Measurements from ENCODE around the gene APOBEC2. TPM values are rescaled to one million over a fixed set of nuclear protein-coding genes. Genes with fewer than 3 reads are reported as not detected.
A peak's percentile ranks its signal among the peaks of the same experiment; 100 is the strongest.

Gene APOBEC2
- total and polyA plus RNA-seq, 4 experiments from 2014 or later: 0.44 to 0.91 TPM; not detected in 2

GRCh38 chr6:41073968-41074691 is 21.1 kb downstream of the APOBEC2 start:
- H3K4me1 Mint-ChIP-seq: peaks cover 40 to 74% (median 54%) of the 10 kb centered on the region in 4 donors
- Histone ChIP-seq H3K9me3 (ENCODE audit: control insufficient read depth in 1 of 2, low read length in 2 of 2) (no peaks in the 10 kb centered on the region), H3K4me3 (ENCODE audit: low read length in 2 of 2) (peak overlapping the region in 1 of 2 donors; percentile 94), H3K27me3 (ENCODE audit: insufficient read depth, low read length) (no peaks in the 10 kb centered on the region), H3K4me1 (ENCODE audit: insufficient read depth, low read length) (peaks cover 48% of the 10 kb centered on the region), H3K27ac (ENCODE audit: low read depth, low read length) (peak overlapping the region; percentile 97), H3K36me3 (ENCODE audit: insufficient read depth, low read length) (peaks cover 9% of the 10 kb centered on the region)
- H3K36me3 Mint-ChIP-seq: peaks cover 5 to 38% of the 10 kb centered on the region in 2 donors
- H3K27me3 Mint-ChIP-seq: no peaks in the 10 kb centered on the region
- H3K4me3 Mint-ChIP-seq: peak overlapping the region; percentile 92 to 98 (median 96)
- ChIA-PET POLR2A (ENCODE audit: partially characterized antibody) (interaction anchor here (2.4 kb wide), 1 partner anchor 126 kb away, joined by 7 read pairs; the partner anchor contains the start of gene TREML2), CTCF (ENCODE audit: partially characterized antibody) (interaction anchor here (1.3 to 2.6 kb wide), 2 partner anchors 47 to 245 kb away, joined by 4 to 8 read pairs; no protein-coding TSS in a partner anchor)
- H3K9me3 Mint-ChIP-seq: peaks cover 0 to 5% (median 0%) of the 10 kb centered on the region in 8 donors
- peak overlapping the region; percentile 90 to 99 (median 98) for H3K27ac Mint-ChIP-seq
- intact Hi-C loops (cut with micrococcal nuclease): loop anchor here (2.0 to 5.0 kb wide), 5 partner anchors 45 to 1959 kb away; partner anchors contain the start of genes SAYSD1 and TFEB
- peak in 4 of 5 donors; percentile 31 to 43 (median 36) for DNase-seq

- no peak for DNase-seq
- peaks cover 55% of the 10 kb centered on the region for H3K4me1 ChIP-seq (ENCODE audit: insufficient read depth, low read length)
- Mint-ChIP-seq H3K9me3 (peaks cover 0 to 5% (median 0%) of the 10 kb centered on the region in 8 donors), H3K36me3 (peaks cover 10 to 37% of the 10 kb centered on the region in 2 donors), H3K4me3 (peak overlapping the region; percentile 92 to 98 (median 96)), H3K27me3 (no peaks in the 10 kb centered on the region), H3K27ac (peak overlapping the region; percentile 90 to 99 (median 98)), H3K4me1 (peaks cover 42 to 81% (median 57%) of the 10 kb centered on the region in 4 donors)
- peak overlapping the region in 1 of 2 donors; percentile 94 for H3K4me3 ChIP-seq (ENCODE audit: low read length in 2 of 2)
- no peaks in the 10 kb centered on the region for H3K27me3 ChIP-seq (ENCODE audit: insufficient read depth, low read length)
- H3K27ac ChIP-seq (ENCODE audit: low read depth, low read length): peak overlapping the region; percentile 97
- ChIA-PET CTCF (ENCODE audit: partially characterized antibody) (interaction anchor here (1.2 to 2.6 kb wide), 4 partner anchors 13 to 245 kb away, joined by 3 to 8 read pairs (median 4); no protein-coding TSS in a partner anchor), POLR2A (ENCODE audit: partially characterized antibody) (interaction anchor here (2.4 kb wide), 1 partner anchor 126 kb away, joined by 7 read pairs; the partner anchor contains the start of gene TREML2)
- intact Hi-C loops (cut with micrococcal nuclease): loop anchor here (5.0 kb wide), 1 partner anchor 487 kb away; no protein-coding TSS in a partner anchor
- no peaks in the 10 kb centered on the region for H3K9me3 ChIP-seq (ENCODE audit: control insufficient read depth in 1 of 2, low read length in 2 of 2)
- H3K36me3 ChIP-seq (ENCODE audit: insufficient read depth, low read length): peaks cover 8% of the 10 kb centered on the region
Observed at GRCh38 chr6:41074692-41075436, 21.9 kb downstream of the APOBEC2 start.

GRCh38 chr6:41075651-41076626 is 22.9 kb downstream of the APOBEC2 start:
- POLR2A ChIA-PET (ENCODE audit: partially characterized antibody): interaction anchor here (2.4 kb wide), 1 partner anchor 125 kb away, joined by 7 read pairs; the partner anchor contains the start of gene TREML2
- peaks cover 46 to 85% (median 61%) of the 10 kb centered on the region in 4 donors for H3K4me1 Mint-ChIP-seq
- intact Hi-C loops (cut with micrococcal nuclease): no loop called here
- Histone ChIP-seq H3K27ac (ENCODE audit: low read depth, low read length) (no peak overlapping the region), H3K36me3 (ENCODE audit: insufficient read depth, low read length) (peaks cover 8% of the 10 kb centered on the region), H3K4me1 (ENCODE audit: insufficient read depth, low read length) (peaks cover 58% of the 10 kb centered on the region), H3K9me3 (ENCODE audit: control insufficient read depth in 1 of 2, low read length in 2 of 2) (no peaks in the 10 kb centered on the region), H3K4me3 (ENCODE audit: low read length in 2 of 2) (no peak overlapping the region), H3K27me3 (ENCODE audit: insufficient read depth, low read length) (no peaks in the 10 kb centered on the region)
- CTCF ChIA-PET (ENCODE audit: partially characterized antibody): interaction anchor here (1.2 to 2.6 kb wide), 3 partner anchors 12 to 106 kb away, joined by 3 to 8 read pairs (median 3); no protein-coding TSS in a partner anchor
- peaks cover 18 to 44% of the 10 kb centered on the region in 2 donors for H3K36me3 Mint-ChIP-seq
- no peak for DNase-seq
- peak overlapping the region; percentile 21 to 98 (median 95) for H3K4me3 Mint-ChIP-seq
- peaks cover 0 to 5% (median 0%) of the 10 kb centered on the region in 8 donors for H3K9me3 Mint-ChIP-seq
- peak overlapping the region; percentile 62 to 99 (median 97) for H3K27ac Mint-ChIP-seq
- H3K27me3 Mint-ChIP-seq: no peaks in the 10 kb centered on the region

GRCh38 chr6:41077536-41077935 is 24.5 kb downstream of the APOBEC2 start:
- Histone ChIP-seq H3K27me3 (ENCODE audit: insufficient read depth, low read length) (no peaks in the 10 kb centered on the region), H3K36me3 (ENCODE audit: insufficient read depth, low read length) (peaks cover 8% of the 10 kb centered on the region), H3K9me3 (ENCODE audit: control insufficient read depth in 1 of 2, low read length in 2 of 2) (no peaks in the 10 kb centered on the region), H3K27ac (ENCODE audit: low read depth, low read length) (no peak overlapping the region), H3K4me1 (ENCODE audit: insufficient read depth, low read length) (peaks cover 66% of the 10 kb centered on the region), H3K4me3 (ENCODE audit: low read length in 2 of 2) (no peak overlapping the region)
- POLR2A ChIA-PET (ENCODE audit: partially characterized antibody): no interaction called here
- CTCF ChIA-PET (ENCODE audit: partially characterized antibody): no interaction called here
- DNase-seq: no peak
- H3K9me3 Mint-ChIP-seq: peaks cover 0 to 2% (median 0%) of the 10 kb centered on the region in 8 donors
- H3K27me3 Mint-ChIP-seq: no peaks in the 10 kb centered on the region
- intact Hi-C loops (cut with micrococcal nuclease): no loop called here
- peaks cover 49 to 85% (median 65%) of the 10 kb centered on the region in 4 donors for H3K4me1 Mint-ChIP-seq
- peak overlapping the region in 2 of 7 donors; percentile 75 to 88 for H3K27ac Mint-ChIP-seq
- H3K36me3 Mint-ChIP-seq: peaks cover 22 to 48% of the 10 kb centered on the region in 2 donors
- H3K4me3 Mint-ChIP-seq: peak overlapping the region in 1 of 8 donors; percentile 18

- H3K9me3 Mint-ChIP-seq: no peaks in the 10 kb centered on the region
- H3K36me3 ChIP-seq (ENCODE audit: insufficient read depth, low read length): peaks cover 10% of the 10 kb centered on the region
- CTCF ChIA-PET (ENCODE audit: partially characterized antibody): interaction anchor here (1.8 kb wide), 1 partner anchor 104 kb away, joined by 5 read pairs; no protein-coding TSS in a partner anchor
Observed at GRCh38 chr6:41078101-41078500, 25.1 kb downstream of the APOBEC2 start.

GRCh38 chr6:41079080-41079479 is 26.1 kb downstream of the APOBEC2 start:
- Histone ChIP-seq H3K36me3 (ENCODE audit: insufficient read depth, low read length) (peaks cover 14% of the 10 kb centered on the region), H3K4me3 (ENCODE audit: low read length in 2 of 2) (no peak overlapping the region), H3K27me3 (ENCODE audit: insufficient read depth, low read length) (no peaks in the 10 kb centered on the region), H3K9me3 (ENCODE audit: control insufficient read depth in 1 of 2, low read length in 2 of 2) (no peaks in the 10 kb centered on the region), H3K27ac (ENCODE audit: low read depth, low read length) (peak overlapping the region; percentile 17), H3K4me1 (ENCODE audit: insufficient read depth, low read length) (peaks cover 75% of the 10 kb centered on the region)
- POLR2A ChIA-PET (ENCODE audit: partially characterized antibody): no interaction called here
- CTCF ChIA-PET (ENCODE audit: partially characterized antibody): interaction anchor here (1.1 to 1.8 kb wide), 2 partner anchors 51 to 103 kb away, joined by 3 to 5 read pairs; no protein-coding TSS in a partner anchor
- H3K4me3 Mint-ChIP-seq: peak overlapping the region in 2 of 8 donors; percentile 29 to 53
- H3K4me1 Mint-ChIP-seq: peaks cover 54 to 92% (median 75%) of the 10 kb centered on the region in 4 donors
- intact Hi-C loops (cut with micrococcal nuclease): no loop called here
- peak overlapping the region; percentile 43 to 91 (median 78) for H3K27ac Mint-ChIP-seq
- peaks cover 31 to 56% of the 10 kb centered on the region in 2 donors for H3K36me3 Mint-ChIP-seq
- no peaks in the 10 kb centered on the region for H3K27me3 Mint-ChIP-seq
- DNase-seq: no peak
- no peaks in the 10 kb centered on the region for H3K9me3 Mint-ChIP-seq

More at GRCh38 chr6:41078101-41078500, 25.1 kb downstream of the APOBEC2 start:
- H3K9me3 ChIP-seq (ENCODE audit: control insufficient read depth in 1 of 2, low read length in 2 of 2): no peaks in the 10 kb centered on the region
- intact Hi-C loops (cut with micrococcal nuclease): no loop called here
- Mint-ChIP-seq H3K36me3 (peaks cover 24 to 50% of the 10 kb centered on the region in 2 donors), H3K27ac (peak overlapping the region in 5 of 7 donors; percentile 45 to 80 (median 75)), H3K4me1 (peaks cover 53 to 87% (median 70%) of the 10 kb centered on the region in 4 donors), H3K27me3 (no peaks in the 10 kb centered on the region), H3K4me3 (no peak overlapping the region)
- DNase-seq: no peak
- POLR2A ChIA-PET (ENCODE audit: partially characterized antibody): no interaction called here
- H3K27me3 ChIP-seq (ENCODE audit: insufficient read depth, low read length): no peaks in the 10 kb centered on the region
- H3K4me3 ChIP-seq (ENCODE audit: low read length in 2 of 2): no peak overlapping the region
- peaks cover 72% of the 10 kb centered on the region for H3K4me1 ChIP-seq (ENCODE audit: insufficient read depth, low read length)
- H3K27ac ChIP-seq (ENCODE audit: low read depth, low read length): no peak overlapping the region
